ENCODE measurements around the gene PTCSC3.

Gene PTCSC3

DNA sequence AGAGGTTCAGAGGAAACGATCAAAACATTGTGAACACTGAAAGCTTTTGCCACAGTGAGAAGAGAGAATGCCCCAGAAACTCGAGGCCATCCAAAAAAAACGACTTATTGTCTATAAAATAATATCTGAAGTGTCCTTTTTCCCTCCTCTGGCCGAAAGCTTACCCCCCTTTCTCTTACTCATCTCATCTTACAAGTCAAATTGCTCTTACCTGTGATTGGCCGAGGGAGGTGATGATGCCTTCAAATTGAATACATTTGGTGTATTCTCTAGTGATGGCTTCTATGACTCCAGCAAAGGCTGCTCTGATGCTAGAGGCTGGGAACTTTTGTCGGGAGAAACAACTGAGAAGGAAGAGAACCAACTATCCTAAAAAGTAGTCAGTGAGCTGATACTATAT, 90.7 kb downstream of the PTCSC3 start:
- H3K4me1 Mint-ChIP-seq: no peaks in the 10 kb centered on the region
- no peak overlapping the region for H3K4me3 Mint-ChIP-seq
- H3K27ac Mint-ChIP-seq: no peak overlapping the region
- DNase-seq (no peak), ATAC-seq (replicated peaks) (no peak)
- no peaks in the 10 kb centered on the region for H3K27me3 Mint-ChIP-seq
- H3K36me3 Mint-ChIP-seq: no peaks in the 10 kb centered on the region
- peaks cover 0 to 1% of the 10 kb centered on the region in 2 donors for H3K9me3 Mint-ChIP-seq
